ENCODE data around the gene SRI. TPM values are rescaled to one million over a fixed set of nuclear protein-coding genes. Genes with fewer than 3 reads are reported as not detected.
"Not testable (repeated sequence)": the region's sequence is repeated elsewhere in the genome, so short reads cannot be mapped to it uniquely, and the experiment has no call there.

Gene SRI
- total and polyA plus RNA-seq, 2 donors (not counting 1 experiment from before 2014, with no cell fraction given), result 46.5 to 49.9 TPM

GRCh38 chr7:88259656-88260380, 40.0 kb upstream of the SRI start:
- H3K27ac Mint-ChIP-seq, result no peak overlapping the region
- Histone ChIP-seq H3K9me3 (ENCODE audit: control extremely low read depth in 1 of 3, control insufficient read depth in 2 of 3, insufficient read depth in 1 of 3, low read length in 2 of 3) (peaks cover 0 to 7% (median under 1%) of the 10 kb centered on the region in 3 donors), H2AFZ (ENCODE audit: insufficient read depth, low read depth, low read length, poor library complexity, severe bottlenecking) (no peak overlapping the region), H4K20me1 (ENCODE audit: control insufficient read depth, insufficient read depth, low read length, poor library complexity, severe bottlenecking) (no peaks in the 10 kb centered on the region), H3K4me2 (replicated peaks; ENCODE audit: low read depth, low read length, poor library complexity, severe bottlenecking) (no peak overlapping the region), H3K9ac (ENCODE audit: low read length) (no peak overlapping the region), H3K4me3 (ENCODE audit: control extremely low read depth in 1 of 5, extremely low read depth in 1 of 5, insufficient read depth in 1 of 5, low read depth in 2 of 5, low read length in 4 of 5) (no peak overlapping the region), H3K36me3 (replicated peaks in 1 of 2; ENCODE audit: control extremely low read depth in 1 of 2, control insufficient read depth in 1 of 2, extremely low read depth in 1 of 2, insufficient read depth in 2 of 2, low read length in 1 of 2) (no peaks in the 10 kb centered on the region), H3K27me3 (replicated peaks in 1 of 4; ENCODE audit: control extremely low read depth in 1 of 4, control insufficient read depth in 3 of 4, insufficient read depth in 4 of 4, low read length in 3 of 4) (peaks cover 0 to 2% (median 0%) of the 10 kb centered on the region in 4 experiments), H3K27ac (ENCODE audit: low read length in 2 of 2) (no peak overlapping the region), H3K4me1 (ENCODE audit: control insufficient read depth in 2 of 2, insufficient read depth in 2 of 2, low read length in 2 of 2) (no peaks in the 10 kb centered on the region), H3K79me2 (ENCODE audit: control insufficient read depth, insufficient read depth, low read length) (no peaks in the 10 kb centered on the region)
- TF ChIP-seq EZH2 (IDR thresholded peaks at IDR 0.05; ENCODE audit: borderline replicate concordance, insufficient read depth, low read depth, low read length, poor library complexity, severe bottlenecking) (no peak), CTCF (IDR thresholded peaks at IDR 0.05) (no peak)
- peaks cover 17% of the 10 kb centered on the region for H3K27me3 Mint-ChIP-seq
- 80% methylated on average over 1 of the region's 2 CpGs for WGBS (ENCODE audit: insufficient coverage)
- intact Hi-C loops (cut with micrococcal nuclease), result no loop called here
- no peak overlapping the region for H3K4me3 Mint-ChIP-seq
- ATAC-seq (ENCODE audit: low read depth) (no peak), DNase-seq (no peak)
- no peaks in the 10 kb centered on the region for H3K4me1 Mint-ChIP-seq
- H3K9me3 Mint-ChIP-seq (ENCODE audit: insufficient read depth), result peaks cover 2% of the 10 kb centered on the region
- ChIA-PET CTCF (no interaction called here), POLR2A (no interaction called here)

- not testable (repeated sequence) for H3K27ac Mint-ChIP-seq; ATAC-seq (ENCODE audit: low read depth)
Measured at GRCh38 chr7:88258296-88258695, 38.5 kb upstream of the SRI start.

More at GRCh38 chr7:88258296-88258695, 38.5 kb upstream of the SRI start:
- Mint-ChIP-seq H3K9me3 (ENCODE audit: insufficient read depth) (peaks cover 12% of the 10 kb centered on the region), H3K27me3 (peaks cover 13% of the 10 kb centered on the region)
- intact Hi-C loops (cut with micrococcal nuclease); H3K27me3 ChIP-seq (replicated peaks in 1 of 4; ENCODE audit: control extremely low read depth in 1 of 4, control insufficient read depth in 3 of 4, insufficient read depth in 4 of 4, low read length in 3 of 4); DNase-seq; H3K4me3 ChIP-seq (ENCODE audit: control extremely low read depth in 1 of 5, extremely low read depth in 1 of 5, insufficient read depth in 1 of 5, low read depth in 2 of 5, low read length in 4 of 5); H3K4me1 Mint-ChIP-seq; H2AFZ ChIP-seq (ENCODE audit: insufficient read depth, low read depth, low read length, poor library complexity, severe bottlenecking); H3K79me2 ChIP-seq (ENCODE audit: control insufficient read depth, insufficient read depth, low read length); H3K9ac ChIP-seq (ENCODE audit: low read length); H3K4me2 ChIP-seq (replicated peaks; ENCODE audit: low read depth, low read length, poor library complexity, severe bottlenecking); CTCF ChIA-PET; H3K4me3 Mint-ChIP-seq; H4K20me1 ChIP-seq (ENCODE audit: control insufficient read depth, insufficient read depth, low read length, poor library complexity, severe bottlenecking); H3K36me3 ChIP-seq (replicated peaks in 1 of 2; ENCODE audit: control extremely low read depth in 1 of 2, control insufficient read depth in 1 of 2, extremely low read depth in 1 of 2, insufficient read depth in 2 of 2, low read length in 1 of 2); H3K4me1 ChIP-seq (ENCODE audit: control insufficient read depth in 2 of 2, insufficient read depth in 2 of 2, low read length in 2 of 2); H3K27ac ChIP-seq (ENCODE audit: low read length in 2 of 2); POLR2A ChIA-PET: not testable (repeated sequence)
- H3K9me3 ChIP-seq (ENCODE audit: control extremely low read depth in 1 of 3, control insufficient read depth in 2 of 3, insufficient read depth in 1 of 3, low read length in 2 of 3), result peaks cover under 1 to 15% (median 11%) of the 10 kb centered on the region in 3 donors
- WGBS (ENCODE audit: insufficient coverage), result no CpG with 5 or more reads among the region's 1 CpG
